Activated T-cell treated with anti-CD3 and anti-CD28 coated beads for 24 hours (primary cell): ENCODE measurements around the gene VSTM2A.

Experiments used
- DNase-seq: peaks from one replicate; pipeline ENCODE4 v3.0.0-alpha.2; 2020; ENCODE audit warnings: low read depth

The VSTM2A gene

GRCh38 chr7:54615537-54615936, 73.4 kb downstream of the VSTM2A start:
- DNase-seq, result no peak
